Activated CD4-positive, alpha-beta T cell treated with anti-CD3 and anti-CD28 coated beads, Interleukin-2, amount 50 U/mL, for 1 hour (primary cell): ENCODE results near the gene TRERF1.

Source experiments
- DNase-seq: peaks from one replicate; pipeline ENCODE4 v3.0.0-alpha.2; 2020

TRERF1 gene

DNA sequence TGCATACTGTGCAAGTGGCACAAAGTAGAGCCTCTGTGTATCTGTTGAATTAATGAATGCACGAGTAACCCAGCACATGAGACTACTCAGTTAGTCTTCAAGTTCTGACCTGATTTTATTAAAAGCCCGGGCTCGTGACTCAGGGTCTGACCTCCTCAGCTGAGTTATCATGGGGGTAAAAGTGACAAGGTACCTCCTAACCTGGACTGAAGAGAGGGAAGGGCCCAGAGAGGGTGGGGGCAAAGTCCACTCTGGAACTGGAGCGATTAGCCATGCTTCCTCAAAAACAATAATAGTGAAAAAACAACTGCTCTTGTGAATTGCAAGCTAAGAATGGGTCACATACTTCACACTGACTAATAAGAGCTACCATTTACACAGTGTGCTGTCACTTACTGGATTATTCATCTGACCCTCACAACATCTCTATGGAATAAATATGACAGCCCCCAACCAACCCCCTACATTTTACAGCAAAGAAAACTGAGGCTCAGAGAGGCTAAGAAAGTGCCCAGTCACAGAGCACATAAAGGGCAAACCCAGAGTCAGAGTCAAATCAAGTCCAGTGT lies 26.7 kb downstream of the TRERF1 start:
- no peak for DNase-seq

DNA sequence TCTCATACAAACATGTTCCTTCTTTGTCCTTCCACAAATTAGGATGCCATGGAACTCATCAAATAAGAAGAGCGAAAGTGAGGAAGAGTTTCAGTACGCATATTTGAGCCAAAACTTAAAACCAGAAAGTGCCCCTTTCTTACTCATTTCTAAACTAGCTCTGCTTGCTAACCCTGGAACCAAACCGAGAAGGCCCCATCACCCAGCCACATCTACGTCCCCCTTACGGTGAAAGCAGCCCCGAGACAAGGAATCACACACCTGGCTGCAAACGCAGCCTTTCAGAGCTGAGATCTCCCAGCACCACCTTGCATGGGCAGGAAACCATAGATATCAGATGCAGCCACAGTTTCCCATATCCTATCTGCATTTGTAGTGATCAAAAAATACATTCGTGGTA lies 28.5 kb downstream of the TRERF1 start:
- DNase-seq, result no peak

DNA sequence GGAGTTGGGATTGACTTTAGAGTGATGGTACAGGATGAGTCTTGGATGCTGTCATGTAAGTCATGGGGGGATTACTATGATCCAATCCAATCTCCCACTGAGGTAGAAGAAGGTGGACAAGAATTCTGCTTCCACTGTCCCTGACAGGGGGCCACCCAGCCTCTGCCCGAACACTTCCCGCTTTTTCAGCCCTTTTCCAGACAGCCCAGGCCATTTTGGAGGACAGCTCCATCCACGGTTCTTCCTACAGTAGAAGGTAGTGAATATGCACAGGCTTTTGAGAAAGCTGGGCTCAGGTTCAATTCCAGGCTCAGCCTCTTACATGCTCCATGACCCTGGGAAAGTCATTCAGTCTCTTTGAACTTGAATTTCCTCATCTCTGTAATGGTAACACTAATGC lies 31.0 kb downstream of the TRERF1 start:
- no peak for DNase-seq

- DNase-seq, result no peak
Measured at GRCh38 chr6:42419490-42420280, 32.0 kb downstream of the TRERF1 start.

- DNase-seq, result no peak
Measured at GRCh38 chr6:42418724-42419123, 33.0 kb downstream of the TRERF1 start.

DNA sequence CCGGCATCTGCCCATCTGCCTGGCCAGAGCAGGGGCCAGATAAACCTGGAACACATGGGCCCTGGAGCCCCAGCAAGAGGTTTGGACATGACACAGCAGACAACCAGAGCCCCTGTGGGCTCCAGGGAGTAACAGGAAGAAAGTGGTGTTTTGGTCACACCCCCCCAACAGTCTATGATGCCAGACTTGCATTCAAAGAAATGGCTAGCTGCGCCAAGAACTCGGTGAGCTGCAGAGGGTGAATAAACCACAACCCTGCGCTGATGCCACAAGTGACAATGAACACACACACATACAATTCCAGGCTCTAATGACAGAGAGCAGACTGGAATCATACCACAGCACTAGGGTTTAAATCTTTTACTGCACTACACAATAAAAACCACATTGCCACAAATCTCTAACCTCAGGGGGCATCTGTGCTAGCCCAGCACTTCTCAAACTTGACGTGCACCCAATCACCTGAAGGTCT lies 34.0 kb downstream of the TRERF1 start:
- DNase-seq, result peak; percentile 34

DNA sequence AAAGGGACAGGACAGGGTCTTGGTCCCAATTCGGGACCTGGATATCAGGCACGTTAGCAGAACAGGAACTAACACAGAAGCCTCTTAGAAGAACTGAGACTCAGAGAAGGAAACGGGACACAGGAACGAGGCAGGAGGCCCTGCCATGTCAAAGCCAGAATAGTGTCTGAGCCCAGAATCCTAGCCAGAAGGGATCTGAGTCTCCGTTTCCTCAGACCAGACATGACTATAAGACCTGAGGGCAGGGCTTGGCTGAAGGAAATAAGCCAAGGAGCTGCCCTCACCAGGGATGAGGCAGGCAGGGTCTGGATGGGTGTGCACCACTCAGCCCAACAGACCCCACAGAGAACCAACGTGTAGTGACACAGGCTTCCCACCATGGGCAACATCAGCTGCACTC lies 40.3 kb downstream of the TRERF1 start:
- no peak for DNase-seq

- DNase-seq, result no peak
Measured at GRCh38 chr6:42410861-42411260, 40.9 kb downstream of the TRERF1 start.

- no peak for DNase-seq
Measured at GRCh38 chr6:42409581-42409980, 42.1 kb downstream of the TRERF1 start.

DNA sequence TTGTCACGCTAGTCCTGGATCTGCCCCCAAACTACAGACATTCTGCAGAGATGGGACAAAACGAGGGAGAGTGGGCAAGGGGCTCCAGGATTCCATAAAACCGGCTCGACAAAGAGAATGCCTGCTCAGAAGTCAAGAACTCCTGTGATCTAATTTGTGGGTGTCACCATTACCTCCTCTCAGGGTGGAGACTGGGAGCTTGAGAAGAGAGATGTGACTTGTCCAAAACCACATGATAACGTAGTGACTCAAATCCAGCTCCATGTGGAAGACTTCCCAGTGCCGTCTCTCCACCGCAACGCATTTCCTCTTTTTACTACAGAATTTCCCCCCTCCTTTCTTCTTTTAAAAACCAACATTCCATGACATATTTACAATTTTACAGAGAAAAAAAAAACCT lies 44.3 kb downstream of the TRERF1 start:
- DNase-seq, result no peak

GRCh38 chr6:42406306-42407280 lies 45.1 kb downstream of the TRERF1 start:
- no peak for DNase-seq

GRCh38 chr6:42405021-42405420 lies 46.7 kb downstream of the TRERF1 start:
- no peak for DNase-seq

DNA sequence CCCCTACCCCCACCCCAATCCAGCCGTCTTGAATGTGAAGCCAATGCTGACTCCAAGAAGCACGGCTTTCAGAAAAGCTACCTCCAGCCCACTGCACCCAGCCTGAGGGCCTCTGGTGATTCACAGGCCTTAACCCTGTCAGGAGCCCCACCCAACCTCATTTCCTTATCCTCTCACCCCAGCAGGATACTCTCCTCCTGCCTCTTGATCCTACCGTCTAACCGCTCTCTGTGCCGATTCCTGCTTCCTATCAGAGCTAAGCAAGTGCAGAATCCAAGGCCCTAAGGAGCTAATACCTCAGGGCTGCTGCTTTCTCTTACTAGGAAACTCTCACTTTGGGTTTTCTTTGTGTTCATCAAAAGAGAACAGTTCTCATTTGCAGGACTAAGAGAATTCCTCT lies 47.2 kb downstream of the TRERF1 start:
- peak; percentile 28 for DNase-seq

- no peak for DNase-seq
Measured at GRCh38 chr6:42403831-42404230, 47.9 kb downstream of the TRERF1 start.

DNA sequence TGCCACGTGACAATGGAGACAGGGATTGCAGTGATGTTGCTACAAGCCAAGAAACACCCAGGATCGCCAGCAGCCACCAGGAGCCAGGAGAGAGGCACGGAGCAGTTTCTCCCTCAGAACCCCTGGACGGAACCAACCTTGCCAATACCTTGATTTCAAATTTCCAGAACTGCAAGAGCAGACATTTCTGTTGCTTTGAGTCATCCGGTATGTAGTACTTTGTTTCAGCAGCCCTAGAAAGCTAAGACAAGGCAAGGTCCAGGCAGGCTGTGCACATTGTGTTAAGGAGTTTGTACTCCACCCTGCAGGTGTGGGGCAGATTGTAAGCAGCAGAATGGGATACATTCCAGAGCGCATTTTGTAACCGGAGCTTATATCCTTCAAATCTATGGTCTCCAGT lies 48.3 kb downstream of the TRERF1 start:
- DNase-seq, result no peak

GRCh38 chr6:42402184-42402583 lies 49.5 kb downstream of the TRERF1 start:
- DNase-seq, result peak; percentile 33

DNA sequence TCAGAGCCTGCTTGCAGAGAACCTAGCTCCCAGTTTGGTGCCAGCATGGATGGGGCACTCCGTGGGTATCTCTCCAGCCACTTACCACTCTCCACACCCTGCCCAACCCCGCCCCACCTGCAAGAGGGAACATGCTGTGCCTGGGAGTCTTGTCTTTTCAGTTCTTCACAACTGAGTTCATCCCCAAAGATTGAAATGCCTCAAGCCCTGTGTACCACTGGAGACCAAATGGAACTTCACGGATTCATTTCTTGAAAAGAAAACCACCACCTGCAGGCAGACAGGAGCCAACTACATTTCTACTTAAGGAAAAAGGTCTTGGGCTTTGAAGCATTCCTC lies 50.1 kb downstream of the TRERF1 start:
- no peak for DNase-seq

DNA sequence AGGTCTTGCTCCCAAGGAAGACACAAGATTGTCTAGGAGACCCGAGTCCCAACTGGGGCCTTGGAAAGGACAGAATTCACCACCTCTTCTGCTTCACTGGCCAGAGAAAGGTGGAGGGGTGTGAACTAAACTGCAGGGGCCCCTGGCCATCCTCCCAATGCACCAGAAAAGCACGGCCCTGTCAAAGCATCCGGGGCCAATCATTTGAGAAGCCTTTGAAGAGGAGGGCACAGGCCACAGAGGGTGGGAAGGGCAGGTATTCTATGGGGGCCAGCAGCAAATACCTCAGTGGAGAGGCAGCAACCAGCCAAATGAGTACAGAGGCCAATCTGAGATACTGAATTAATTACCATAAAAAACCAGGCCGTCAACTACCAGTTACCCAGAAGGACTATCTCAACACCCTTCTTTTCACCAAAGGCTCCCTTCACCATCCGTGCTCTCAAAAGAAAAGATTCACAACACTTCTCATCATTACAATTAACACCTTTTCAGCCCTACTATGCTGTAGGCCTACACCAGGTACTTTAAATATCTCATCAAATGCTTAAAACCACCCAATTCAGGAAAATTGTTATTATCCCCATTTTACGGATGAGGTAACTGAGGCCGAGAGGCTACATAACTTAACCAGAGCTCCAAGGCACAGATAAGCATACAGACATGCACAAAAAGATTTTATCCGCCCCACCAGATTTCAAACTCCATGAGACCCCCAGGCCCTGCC lies 50.7 kb downstream of the TRERF1 start:
- DNase-seq, result no peak

DNA sequence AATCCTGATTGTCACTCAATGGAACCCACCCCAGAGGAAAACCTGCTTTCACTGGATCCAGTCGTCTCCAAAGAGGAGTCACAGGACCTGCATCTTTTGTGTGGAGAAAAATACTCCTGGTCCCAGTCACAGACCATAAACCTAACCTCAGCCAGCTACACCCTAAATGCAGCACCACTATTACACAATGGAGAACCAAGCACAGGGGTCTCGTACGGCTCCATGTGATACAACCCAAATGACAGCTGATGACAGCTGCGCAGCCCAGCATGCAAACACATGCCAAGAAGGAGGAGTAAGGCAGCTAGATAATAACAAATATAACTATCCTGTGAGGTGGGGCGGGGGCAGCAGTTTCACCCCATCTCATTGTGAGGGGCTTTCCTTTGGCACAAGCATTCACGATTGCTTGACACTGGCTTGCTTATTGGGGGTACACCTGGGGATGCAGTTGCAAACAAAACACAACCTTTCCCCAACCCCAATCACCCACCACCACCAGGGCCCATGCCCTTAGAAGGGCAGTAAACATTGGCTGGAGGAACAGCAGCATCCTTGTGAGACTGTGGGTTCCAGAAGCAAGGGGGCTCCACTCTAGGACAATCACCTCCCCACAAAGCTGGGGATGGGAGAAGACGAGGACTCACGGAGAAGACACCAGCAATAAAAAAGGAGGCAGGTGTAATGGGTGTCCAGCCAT lies 51.5 kb downstream of the TRERF1 start:
- no peak for DNase-seq

DNA sequence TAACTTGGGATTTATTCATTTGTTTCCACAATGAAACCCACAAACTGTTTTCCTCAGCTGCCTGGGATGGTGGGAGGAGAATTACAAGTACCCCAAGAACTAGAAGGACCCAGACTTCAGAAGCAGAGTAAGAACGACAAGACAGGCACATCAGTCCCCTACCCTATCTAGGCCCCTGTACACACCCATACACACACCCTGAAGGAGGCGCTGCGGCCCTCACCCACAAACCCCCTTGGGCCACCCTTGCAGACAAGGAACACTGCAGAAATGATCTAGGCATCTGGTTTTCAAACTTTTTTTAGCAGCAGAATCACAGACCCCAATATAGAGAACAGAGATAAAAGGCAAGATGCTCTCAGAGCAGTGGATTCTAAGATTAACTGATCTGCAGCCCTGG lies 55.0 kb downstream of the TRERF1 start:
- no peak for DNase-seq

DNA sequence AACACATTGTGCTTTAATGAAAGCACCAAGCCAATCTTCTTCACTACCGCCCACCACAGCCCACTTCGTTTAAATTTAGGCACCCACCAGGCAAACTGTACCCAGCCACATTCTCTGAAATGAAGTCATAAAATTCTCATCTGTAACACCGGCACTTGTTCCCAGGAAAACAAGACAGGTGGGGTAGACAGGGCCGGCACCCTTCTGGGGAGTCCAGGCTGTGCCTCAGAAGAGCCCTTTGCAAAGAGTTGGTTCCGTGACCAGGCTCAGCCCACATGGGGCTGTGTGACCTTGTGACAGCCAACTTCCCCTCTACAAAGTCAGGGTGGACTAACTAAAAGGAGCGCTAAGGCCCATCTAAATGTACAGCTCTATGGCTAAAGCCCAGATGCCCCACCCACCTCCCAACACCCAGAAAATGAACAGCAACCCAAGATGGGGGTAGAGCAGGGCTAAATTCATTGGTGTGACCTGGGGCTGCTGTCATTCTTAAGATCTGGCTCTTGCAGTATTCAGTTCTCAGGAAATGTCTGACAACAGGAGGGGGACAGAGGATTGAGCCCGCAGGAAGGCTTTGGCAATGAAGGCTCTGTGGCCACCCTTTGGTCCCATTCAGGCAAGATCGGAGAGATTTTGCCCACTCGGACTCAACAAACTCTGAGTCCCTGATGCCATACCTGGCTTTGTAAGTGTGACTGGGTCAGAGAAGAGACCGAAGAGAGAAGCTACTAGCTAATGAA lies 56.7 kb downstream of the TRERF1 start:
- no peak for DNase-seq

DNA sequence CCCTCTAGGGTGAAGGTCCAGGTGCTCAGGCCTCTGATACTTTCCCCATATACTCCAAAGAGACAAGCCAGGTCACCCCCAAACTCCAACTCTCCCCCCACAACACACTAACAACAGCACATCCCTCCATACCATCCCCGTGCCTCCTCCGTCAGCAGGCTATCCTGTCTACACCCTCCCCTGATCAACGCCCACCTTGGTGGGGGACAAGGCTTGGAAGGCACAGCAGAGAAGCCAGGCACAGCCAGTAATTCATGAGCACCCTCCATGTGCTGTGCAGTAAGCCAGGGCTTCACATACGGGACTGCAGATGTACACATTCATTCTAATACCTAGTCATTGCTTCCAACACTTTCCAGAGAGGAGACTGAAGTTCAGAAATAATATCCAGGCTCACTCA lies 57.6 kb downstream of the TRERF1 start:
- no peak for DNase-seq
